DMS114 treated with DMSO at 0.1 percent for 48 hours (cell line): ENCODE results near the gene CCN5.
"Not testable (repeated sequence)": the region's sequence is repeated elsewhere in the genome, so short reads cannot be mapped to it uniquely, and the experiment has no call there.

ENCODE experiments used
- DNase-seq: peaks from one replicate; lab custom pipeline; 2025; ENCODE audit not compliant: unreplicated experiment; lab: John Stamatoyannopoulos, UW

CCN5 gene

DNA sequence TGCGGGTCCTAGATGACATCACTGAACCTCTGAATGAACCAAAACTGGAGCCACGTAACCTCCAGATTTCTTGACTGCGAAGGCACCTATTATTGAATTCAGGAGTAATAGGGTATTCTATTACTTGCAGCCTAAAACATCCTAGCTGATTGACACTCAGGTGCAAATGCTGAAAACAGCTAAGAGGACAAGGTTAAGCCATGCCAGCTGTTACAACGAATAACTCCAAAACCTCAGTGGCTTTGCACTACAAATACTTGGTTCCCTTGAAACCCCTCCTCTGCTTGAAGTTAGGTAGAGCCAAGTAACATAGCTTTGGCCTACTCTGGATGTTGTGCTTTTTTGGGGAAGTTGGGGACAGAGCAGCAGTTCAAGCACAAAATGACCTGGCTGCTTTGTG is 21.0 kb upstream of the CCN5 start:
- no peak for DNase-seq

DNA sequence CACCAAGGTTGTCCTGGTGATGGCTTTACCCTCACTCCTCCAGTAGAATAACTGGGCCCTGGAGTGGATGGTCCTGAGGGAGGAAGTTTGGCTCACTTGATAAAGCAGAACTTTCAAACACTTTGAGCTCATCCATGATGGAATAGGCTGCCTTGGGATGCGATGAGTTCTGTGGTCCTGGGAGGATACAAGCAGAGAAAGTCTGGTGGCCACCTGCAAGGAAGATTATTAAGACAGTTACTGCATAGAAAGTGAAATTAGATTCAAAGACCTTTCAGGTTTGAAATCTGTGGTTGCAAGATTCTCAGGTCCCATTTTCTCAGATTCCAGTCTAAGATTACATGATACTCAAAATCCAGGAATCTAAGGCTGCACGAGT is 19.9 kb upstream of the CCN5 start:
- DNase-seq: no peak

DNA sequence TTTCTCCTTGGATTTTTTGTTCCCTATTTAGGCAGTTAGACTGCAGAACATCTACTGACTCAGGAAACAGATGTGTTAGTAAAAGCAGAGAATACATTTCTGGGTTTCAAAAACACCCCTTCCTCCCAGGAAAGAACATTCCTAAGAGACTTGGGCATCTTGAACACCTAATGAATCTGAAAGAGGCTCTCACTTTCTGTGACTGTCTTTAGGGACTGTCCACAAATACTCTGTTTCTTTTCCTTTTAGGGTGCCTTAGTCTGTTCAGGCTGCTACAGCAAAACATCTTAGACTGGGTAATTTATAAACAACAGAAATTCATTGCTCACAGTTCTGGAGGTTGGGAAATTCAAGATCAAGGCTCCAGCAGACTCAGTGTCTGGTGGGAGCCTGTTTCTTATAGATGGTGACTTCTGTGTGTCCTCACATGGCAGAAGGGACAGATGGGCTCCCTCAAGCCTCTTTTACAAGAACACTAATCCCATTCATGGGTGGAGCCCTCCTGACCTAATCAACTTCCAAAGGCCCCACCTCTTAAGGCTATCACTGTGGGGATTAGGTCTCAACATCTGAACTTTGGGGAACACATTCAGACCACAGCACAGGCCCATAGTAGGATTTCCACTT is 19.4 kb upstream of the CCN5 start:
- DNase-seq: no peak

DNA sequence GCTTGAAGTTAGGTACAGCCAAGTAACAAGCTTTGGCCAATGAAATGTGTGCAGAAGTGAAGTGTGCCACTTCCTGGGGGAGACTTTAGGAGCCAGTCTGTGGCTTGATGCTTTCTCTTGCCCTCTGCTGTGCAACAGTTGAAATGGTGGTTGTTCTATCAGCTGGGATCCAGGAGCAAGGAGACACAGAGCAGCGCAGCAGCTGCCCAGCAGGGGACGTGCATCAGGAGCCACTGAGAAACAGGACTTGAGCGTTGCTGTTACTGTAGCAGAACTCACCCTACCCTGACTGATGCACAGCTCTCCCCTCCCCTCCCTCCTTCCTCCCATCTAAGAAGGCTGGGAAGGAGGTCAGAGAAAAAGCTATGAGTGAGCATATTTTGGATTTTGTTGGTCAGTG is 18.9 kb upstream of the CCN5 start:
- DNase-seq: no peak

DNA sequence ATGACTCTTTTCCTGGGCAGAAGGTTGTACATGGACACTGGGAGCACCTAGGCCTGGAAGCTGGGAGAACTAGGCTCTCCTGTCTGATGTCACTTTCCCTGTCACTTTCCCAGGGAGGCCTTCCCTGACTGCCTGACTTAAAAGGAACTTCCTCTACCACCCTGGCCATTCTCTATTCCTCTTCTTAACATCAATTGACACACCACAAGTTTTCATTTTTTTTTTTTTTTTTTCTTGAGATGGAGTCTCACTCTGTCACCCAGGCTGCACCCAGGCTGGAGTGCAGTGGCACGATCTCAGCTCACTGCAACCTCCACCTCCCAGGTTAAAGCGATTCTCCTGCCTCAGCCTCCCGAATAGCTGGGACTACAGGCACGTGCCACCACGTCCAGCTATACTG is 18.1 kb upstream of the CCN5 start:
- not testable (repeated sequence) for DNase-seq

DNA sequence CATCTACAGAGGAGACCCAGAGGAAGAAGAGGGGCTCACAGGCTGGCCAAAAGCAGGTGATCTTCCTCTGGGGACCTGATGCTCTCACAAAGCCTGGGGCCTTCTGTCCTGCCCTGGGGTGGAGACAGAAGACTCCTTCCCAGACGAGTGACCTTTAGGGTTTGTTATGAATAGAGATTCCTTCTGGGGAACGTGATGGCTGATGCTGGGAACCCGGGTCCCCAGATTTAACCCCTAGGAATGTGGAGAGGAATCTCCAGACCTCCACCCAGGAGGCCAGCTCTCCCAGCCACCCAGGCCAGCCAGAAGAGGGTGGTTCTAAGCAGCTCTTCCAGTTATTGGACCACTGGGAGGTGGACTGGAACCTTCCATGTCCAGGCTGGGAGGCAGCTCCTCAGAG is 16.8 kb upstream of the CCN5 start:
- DNase-seq: no peak

DNA sequence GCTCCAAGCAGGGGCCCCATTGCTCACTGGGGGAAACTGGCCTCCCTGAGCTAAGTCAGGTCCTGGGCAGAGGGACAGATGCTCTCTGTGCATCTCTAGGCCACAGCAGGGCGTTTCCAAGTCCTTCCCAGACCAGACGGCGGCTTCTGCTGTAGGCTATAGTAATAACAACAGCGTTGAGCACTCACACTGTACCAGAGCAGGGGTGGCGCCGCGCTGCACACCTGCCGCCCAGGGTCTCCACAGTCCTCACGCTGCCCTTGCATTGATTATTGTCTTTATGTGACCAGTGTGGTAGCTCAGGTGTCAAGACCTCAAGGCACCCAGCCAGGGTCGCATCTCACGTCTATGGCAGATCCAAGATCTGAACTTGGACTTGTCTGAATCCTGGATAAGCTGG is 14.9 kb upstream of the CCN5 start:
- DNase-seq: no peak

DNA sequence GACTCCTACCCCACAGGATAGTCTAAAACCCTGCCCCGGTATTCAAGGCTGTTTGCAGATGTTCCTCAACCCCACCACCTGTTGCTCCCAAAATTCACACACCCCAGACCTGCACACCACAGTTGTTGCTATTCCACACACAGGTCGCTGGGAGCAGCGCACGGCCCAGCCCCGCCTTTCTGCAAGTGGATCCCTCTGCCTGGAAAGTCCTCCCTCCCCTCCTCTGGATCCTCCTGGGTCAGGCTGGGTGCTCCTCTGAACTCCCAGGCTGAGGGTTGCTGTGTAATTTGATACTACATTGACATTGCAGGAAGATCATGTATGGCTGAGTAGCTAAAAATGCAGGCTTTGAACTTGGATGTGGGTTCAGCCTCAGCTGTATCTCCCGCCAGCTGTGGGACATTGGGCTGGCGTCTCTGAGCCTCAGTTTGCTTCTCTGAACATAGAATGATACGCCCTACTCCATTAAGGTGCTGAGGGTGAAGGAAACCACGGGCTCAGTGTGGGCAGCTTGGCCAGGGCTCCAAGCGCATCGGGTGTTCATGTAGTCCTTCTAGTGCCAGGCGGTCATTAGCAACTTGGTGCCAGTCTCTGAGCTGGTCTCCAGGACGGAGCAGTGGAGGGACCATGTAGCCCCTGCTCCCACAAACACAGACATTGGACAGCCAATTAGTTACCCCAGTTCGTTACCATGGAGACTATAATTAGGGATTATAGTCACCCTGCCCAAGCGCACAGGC is 13.9 kb upstream of the CCN5 start:
- no peak for DNase-seq

DNA sequence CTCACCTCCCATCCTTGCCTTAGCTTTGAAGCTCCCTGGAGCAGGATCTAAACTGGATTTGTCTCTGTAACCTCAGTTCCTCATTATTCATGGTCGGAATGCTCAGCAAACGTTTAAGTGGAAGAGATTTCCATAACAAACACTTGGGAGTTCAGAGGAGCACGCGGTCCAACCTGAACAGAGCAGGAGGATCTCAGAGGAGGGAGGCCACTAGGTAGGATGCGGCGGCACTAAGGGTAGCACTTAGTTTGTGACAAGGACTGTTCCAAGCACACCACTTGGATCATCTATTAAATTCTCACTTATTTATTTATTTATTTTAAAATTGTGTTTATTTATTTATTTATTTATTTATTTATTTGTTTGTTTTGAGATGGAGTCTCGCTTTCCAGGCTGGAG is 13.3 kb upstream of the CCN5 start:
- DNase-seq: no peak

DNA sequence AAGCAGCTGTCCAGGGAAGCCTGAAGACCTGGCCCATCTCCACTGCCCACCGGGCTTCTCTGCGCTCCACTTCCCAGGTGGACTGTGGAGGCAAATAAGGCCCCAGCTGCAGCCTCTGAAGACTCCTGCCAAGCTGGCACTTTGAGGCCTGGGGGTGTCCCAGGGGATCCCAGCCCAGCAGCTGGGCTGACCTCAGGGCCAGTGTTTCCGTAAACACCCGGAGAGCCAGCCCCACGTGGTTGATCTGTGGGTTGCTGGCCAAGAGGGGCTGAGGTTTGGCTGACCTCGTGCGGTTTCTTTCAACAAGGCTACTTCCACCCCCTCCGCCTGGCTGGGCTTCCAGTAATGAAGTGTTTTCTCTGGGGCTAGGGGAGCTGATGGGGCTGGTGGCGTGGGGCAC is 12.4 kb upstream of the CCN5 start:
- DNase-seq: no peak

DNA sequence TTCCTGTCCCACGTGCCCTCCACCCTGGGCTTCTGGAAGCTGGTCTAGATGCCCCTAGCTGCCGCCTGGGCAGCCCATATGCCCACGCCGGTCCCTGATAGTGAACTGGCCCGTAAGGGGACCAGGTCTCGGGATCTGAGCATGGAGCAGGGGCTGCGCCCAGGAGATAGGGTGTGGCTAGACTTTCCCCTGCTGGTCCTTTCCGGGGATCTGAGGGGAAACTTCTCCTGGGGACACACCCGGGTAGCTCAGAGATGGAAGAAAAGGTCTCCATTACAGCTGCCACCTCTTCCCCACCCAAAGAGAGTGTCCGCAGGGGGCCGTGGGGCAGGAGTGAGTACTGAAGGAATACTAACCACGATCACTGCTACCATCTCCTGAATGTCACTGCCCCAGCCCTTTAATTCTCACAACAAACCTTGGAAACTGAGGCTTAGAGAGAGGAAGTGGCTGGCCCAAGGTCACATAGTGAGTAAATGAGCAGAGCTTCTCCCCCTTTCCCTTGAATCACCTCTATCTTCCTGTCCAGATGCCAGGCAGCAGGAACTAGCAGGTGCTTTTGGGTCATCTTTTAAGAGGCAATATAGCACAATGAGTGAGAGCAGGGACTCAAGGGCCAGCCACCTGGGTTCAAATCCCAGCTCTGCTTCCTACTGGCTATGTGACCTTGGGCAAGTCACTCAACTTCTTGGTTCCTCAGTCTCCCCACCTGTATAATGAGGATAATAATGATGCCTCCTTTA is 11.8 kb upstream of the CCN5 start:
- DNase-seq: no peak

DNA sequence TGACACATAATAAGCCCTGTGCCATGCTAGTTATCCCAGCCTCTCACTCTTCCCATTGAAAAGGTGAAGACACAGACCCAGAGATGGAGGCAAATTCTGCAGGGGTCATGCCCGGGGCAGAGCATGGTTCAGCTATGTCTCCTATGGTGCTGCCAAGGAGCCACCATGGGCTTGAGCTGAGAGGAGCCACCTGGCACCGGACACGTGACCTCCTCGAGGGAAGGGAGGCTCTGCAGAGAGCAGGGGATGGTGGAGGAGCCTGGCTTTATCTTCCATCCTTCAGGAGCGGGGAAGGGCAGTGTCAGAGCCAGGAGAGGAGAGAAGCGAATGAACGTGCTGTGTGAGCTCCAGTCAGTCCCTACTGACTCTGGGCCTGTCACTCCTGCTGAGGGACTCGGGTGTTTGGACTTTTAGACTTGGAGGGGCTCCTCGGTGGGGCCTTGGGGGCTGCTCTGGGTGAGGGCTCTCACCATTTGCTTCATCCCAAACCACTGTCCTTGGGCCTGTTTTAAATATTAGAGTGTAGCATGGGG is 11.1 kb upstream of the CCN5 start:
- no peak for DNase-seq

DNA sequence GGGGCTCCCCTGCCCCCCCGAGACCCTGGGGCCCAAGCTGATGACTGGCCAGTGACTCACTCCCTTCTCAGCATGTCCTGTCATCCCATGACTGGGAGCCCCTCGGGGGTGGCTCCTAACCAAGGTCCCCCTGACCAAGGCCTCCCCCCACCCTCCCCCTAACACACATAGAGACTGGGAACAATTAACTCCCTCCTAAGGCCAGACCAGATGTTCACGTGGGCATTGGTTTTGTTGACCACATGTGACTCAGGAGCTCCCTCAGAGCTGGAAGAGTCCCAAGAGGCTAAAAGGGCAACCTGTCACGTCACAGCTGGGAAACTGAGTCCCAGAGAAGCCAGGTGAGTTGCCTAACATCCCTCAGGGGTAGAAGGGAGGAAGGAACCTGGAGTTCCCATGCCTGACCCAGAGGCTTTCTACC is 10.6 kb upstream of the CCN5 start:
- no peak for DNase-seq

DNA sequence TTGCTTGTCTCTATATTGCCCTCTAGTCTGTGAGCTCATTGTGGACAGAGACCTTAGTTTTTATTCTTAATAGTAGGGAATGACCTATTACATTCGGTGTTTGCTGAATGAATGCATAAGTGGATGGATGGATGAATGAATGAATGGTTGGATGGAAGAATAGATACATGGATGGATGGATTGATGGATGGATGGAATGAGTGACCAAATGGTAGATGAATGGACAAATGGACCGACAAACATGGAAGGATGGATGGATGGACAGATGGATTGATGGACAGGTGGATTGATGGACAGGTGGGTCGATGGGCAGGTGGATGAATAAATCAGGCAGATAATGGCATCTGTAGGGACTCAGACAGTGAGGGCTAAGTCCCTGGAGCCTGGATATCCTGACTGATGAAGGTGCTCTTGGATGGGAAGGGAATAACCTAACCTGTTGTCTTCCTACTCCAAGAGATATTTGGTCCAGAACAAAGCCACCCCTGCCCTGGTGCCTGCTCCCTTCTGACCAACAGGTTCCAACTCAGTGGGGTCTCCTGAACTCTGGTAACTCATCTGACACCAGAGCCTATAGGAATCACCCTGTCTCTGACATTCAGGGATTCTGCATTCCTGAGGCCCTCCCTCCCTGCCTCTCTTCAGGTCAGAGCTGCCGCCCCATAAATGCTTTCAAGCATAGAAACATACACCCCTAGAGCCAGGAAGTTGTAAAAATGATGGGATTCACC is 9.6 kb upstream of the CCN5 start:
- no peak for DNase-seq

DNA sequence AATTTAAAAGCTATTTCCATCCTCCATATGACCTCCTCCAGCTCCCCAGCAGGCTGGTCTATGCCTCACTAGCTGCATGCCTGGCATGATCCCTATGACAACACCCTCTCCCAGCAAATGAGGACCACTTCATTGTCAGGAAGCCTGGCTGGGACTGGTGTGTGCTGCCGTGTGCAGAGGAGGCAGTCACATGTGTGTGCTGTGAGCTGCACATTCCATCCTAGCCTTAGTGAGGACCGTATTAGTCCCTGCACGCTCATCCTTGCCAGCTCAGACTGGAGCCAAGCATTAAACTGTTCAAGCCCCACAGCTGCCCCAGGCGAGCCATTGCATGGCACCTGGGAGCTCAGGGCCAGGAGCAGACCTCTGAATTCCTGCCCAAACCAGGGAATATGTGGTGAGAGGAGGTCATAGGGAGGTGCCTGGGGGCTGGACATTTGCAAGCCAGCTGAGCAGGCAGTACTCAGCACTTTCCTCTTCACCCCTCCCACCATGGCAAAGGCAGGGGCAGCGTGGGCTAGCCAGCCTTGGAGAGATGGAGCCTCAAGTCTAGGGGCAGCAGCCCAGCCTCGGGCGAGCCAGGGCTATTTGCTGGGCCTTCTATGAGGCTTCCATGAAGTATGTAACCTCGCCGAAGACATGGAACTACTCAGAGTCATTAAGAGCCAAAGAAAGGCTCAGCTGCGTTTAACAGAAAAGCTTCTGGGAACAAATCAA is 8.7 kb upstream of the CCN5 start:
- no peak for DNase-seq

DNA sequence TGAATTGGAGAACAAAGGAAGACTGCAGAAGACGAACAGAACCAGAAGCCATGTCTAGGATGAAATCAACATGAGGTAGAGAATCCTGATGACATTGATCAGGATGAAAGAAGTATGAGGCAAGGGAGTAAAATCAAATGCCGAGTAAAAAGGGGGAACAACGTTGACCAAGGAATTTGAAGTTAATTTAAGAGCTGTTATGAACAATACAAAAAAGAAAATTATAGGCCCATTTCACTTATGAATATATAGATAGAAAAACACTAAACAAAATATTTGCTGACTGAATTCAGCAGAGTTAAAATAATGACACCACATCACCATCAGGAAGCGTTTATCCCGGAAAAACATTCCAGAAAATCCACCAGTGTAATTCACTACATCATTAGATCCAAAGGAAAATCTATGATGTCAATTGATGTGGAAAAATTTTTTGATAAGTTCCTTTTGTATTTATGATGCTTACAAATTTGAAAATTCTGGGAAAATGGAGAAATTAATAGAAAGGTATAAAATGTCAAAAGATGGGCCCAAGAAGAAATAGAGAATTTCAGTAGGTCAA is 8.1 kb upstream of the CCN5 start:
- no peak for DNase-seq

DNA sequence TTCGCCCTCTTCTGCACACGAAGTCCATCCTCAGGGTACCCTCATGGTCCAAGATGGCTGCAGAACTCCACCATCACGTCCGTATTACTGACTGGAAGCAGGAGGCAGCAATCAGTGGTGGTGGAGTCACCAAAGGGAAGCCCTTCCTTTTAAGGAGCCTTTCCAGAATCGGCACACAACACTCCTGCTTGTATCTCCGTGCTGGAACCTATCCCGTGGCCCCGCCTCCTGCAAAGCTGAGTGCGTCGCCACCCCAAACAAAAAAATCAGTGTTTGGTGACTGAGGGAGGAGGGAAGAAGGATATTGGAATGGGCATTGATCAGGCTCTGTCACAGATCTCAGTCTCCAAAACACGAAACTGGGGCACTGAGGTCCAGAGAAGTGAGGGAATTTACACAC is 5.8 kb upstream of the CCN5 start:
- DNase-seq: no peak

DNA sequence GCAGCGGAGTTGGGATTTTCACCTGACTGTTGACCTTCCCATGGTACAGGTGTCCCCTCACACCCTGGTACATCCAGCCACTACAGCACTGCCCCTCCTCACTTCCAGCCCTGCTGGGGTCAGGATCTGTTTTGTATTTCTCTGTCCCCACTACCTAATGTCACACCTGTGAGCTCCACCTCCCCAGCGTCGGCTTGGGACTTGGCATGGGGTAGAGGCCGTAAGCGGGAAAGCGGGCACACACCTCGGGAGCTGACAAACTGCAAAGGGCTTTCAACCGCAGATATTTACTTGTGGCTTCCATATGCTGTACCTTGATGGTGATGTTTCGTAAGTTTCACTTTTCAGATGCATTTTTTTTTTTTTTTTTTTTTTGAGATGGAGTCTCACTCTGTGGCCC is 5.4 kb upstream of the CCN5 start:
- DNase-seq: no peak

DNA sequence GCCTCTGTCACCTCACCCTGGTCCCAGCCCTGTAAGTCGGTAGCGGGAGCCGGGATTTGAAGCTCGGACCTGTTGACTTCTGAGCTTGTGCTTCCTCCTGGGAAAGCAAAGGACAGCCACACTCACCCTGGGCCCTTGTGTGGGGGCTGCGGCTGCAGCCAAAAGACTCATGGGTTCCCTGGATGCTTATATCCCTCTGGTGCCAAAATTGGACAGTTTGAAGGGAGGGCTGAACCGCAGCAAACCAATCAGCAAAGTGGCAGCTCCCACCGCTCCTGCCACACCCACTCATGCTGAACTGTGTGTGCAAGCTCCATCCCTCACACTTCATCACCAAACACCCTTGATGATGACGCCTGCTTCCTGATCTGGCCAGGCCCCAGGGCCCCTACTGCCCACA is 3.9 kb upstream of the CCN5 start:
- DNase-seq: no peak

DNA sequence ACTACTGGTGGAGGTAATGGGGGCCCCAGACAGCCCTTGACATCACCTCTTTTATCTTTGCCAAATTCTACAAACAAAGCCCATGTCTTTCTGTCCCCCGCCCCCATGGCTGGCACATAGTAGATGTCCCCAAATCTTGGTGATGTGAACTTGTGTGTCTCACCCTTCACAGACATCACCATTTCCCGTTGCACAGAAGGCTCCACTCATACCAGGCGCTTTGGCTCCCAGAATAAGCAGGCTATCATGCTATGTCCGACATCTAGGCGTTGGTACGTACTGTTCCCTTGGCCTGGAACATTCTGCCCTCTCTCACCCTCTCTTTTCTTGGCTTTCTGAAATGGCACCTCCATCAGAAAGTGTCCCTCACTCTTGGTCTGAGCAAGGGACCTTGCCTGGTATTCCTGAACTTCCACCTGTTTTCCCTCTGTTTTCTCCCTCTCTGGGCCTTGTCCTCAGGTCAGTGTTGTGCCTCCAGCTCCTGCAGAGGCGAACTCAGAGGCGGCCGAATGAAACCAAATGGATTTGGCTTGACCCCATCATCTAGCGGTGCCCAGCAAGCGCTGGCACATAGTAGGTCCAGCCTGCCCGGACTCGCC is 968 bp upstream of the CCN5 start:
- DNase-seq: no peak
